Calu3 (cell line): Measurements from ENCODE around the gene RPH3AL. TPM values are rescaled to one million over a fixed set of nuclear protein-coding genes. Genes with fewer than 3 reads are reported as not detected.
"Not testable (repeated sequence)": the region's sequence is repeated elsewhere in the genome, so short reads cannot be mapped to it uniquely, and the experiment has no call there.

Source experiments
- BruUV-seq: library from RNA; stranded (reverse); fragments of 400-500 nt; replicated peaks from 2 replicates; lab custom pipeline; 2021; lab: Mats Ljungman, UMichigan
- CTCF ChIA-PET: fragments of 300-600 bp; sonication (Branson Sonifier 250); formaldehyde crosslinking; loops from one replicate; lab custom pipeline; 2022; ENCODE audit warnings: antibody characterized with exemption; lab: Charles Lee
- DNase-seq: peaks from one replicate; pipeline ENCODE4 v3.0.0; 2022
- H3K27ac Mint-ChIP-seq: one replicate; pipeline ENCODE4 v1.8.0; 2022; ENCODE audit warnings: mixed read lengths; ENCODE audit not compliant: unreplicated experiment
- H3K27me3 Mint-ChIP-seq: one replicate; pipeline ENCODE4 v1.8.0; 2022; ENCODE audit warnings: mixed read lengths; ENCODE audit not compliant: unreplicated experiment
- H3K36me3 Mint-ChIP-seq: one replicate; pipeline ENCODE4 v1.8.0; 2022; ENCODE audit warnings: mild to moderate bottlenecking, moderate library complexity, mixed read lengths; ENCODE audit not compliant: insufficient read depth, unreplicated experiment
- H3K4me1 Mint-ChIP-seq: one replicate; pipeline ENCODE4 v1.8.0; 2022; ENCODE audit warnings: mild to moderate bottlenecking, low read depth, mixed read lengths; ENCODE audit not compliant: unreplicated experiment
- H3K4me3 Mint-ChIP-seq: one replicate; pipeline ENCODE4 v1.8.0; 2022; ENCODE audit warnings: mild to moderate bottlenecking, low read depth, moderate library complexity, mixed read lengths; ENCODE audit not compliant: unreplicated experiment
- H3K9me3 Mint-ChIP-seq: one replicate; pipeline ENCODE4 v1.8.0; 2022; ENCODE audit warnings: low read depth, mixed read lengths; ENCODE audit not compliant: unreplicated experiment
- intact Hi-C: fragments of 100-400 bp; cut with micrococcal nuclease; formaldehyde crosslinking; loops from one replicate; pipeline ENCODE4 v1.10.0; 2022; ENCODE audit not compliant: unreplicated experiment
- total RNA-seq: library from RNA; stranded (reverse); gene quantifications from 2 replicates; pipeline ENCODE4 v1.2.3, GENCODE V29; 2022
- TF ChIP-seq, protein P1 (sequence below): fragments of 200-600 bp; IDR thresholded peaks from one replicate; pipeline ENCODE4 v1.8.0; 2022; ENCODE audit warnings: antibody characterized with exemption; ENCODE audit not compliant: unreplicated experiment

Gene RPH3AL
- total RNA-seq, 1 experiment from 2014 or later, result 14.1 TPM

GRCh38 chr17:218432-219110, 134.0 kb downstream of the RPH3AL start:
- Mint-ChIP-seq H3K4me1 (no peaks in the 10 kb centered on the region), H3K36me3 (no peaks in the 10 kb centered on the region), H3K4me3 (no peak overlapping the region), H3K27me3 (no peaks in the 10 kb centered on the region), H3K9me3 (no peaks in the 10 kb centered on the region), H3K27ac (no peak overlapping the region)
- CTCF ChIA-PET, result no interaction called here
- DNase-seq, result no peak
- BruUV-seq, result no TSS peak
- TF ChIP-seq, protein P1, sequence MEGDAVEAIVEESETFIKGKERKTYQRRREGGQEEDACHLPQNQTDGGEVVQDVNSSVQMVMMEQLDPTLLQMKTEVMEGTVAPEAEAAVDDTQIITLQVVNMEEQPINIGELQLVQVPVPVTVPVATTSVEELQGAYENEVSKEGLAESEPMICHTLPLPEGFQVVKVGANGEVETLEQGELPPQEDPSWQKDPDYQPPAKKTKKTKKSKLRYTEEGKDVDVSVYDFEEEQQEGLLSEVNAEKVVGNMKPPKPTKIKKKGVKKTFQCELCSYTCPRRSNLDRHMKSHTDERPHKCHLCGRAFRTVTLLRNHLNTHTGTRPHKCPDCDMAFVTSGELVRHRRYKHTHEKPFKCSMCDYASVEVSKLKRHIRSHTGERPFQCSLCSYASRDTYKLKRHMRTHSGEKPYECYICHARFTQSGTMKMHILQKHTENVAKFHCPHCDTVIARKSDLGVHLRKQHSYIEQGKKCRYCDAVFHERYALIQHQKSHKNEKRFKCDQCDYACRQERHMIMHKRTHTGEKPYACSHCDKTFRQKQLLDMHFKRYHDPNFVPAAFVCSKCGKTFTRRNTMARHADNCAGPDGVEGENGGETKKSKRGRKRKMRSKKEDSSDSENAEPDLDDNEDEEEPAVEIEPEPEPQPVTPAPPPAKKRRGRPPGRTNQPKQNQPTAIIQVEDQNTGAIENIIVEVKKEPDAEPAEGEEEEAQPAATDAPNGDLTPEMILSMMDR, result no peak
- intact Hi-C loops, result no loop called here

- Mint-ChIP-seq H3K4me3 (no peak overlapping the region), H3K36me3 (no peaks in the 10 kb centered on the region), H3K9me3 (no peaks in the 10 kb centered on the region), H3K27me3 (no peaks in the 10 kb centered on the region), H3K27ac (no peak overlapping the region), H3K4me1 (no peaks in the 10 kb centered on the region)
- DNase-seq, result no peak
- TF ChIP-seq, protein P1, result no peak
- intact Hi-C loops, result no loop called here
- CTCF ChIA-PET, result no interaction called here
- BruUV-seq, result no TSS peak
Observed at GRCh38 chr17:216625-217024, 136.0 kb downstream of the RPH3AL start.

DNA sequence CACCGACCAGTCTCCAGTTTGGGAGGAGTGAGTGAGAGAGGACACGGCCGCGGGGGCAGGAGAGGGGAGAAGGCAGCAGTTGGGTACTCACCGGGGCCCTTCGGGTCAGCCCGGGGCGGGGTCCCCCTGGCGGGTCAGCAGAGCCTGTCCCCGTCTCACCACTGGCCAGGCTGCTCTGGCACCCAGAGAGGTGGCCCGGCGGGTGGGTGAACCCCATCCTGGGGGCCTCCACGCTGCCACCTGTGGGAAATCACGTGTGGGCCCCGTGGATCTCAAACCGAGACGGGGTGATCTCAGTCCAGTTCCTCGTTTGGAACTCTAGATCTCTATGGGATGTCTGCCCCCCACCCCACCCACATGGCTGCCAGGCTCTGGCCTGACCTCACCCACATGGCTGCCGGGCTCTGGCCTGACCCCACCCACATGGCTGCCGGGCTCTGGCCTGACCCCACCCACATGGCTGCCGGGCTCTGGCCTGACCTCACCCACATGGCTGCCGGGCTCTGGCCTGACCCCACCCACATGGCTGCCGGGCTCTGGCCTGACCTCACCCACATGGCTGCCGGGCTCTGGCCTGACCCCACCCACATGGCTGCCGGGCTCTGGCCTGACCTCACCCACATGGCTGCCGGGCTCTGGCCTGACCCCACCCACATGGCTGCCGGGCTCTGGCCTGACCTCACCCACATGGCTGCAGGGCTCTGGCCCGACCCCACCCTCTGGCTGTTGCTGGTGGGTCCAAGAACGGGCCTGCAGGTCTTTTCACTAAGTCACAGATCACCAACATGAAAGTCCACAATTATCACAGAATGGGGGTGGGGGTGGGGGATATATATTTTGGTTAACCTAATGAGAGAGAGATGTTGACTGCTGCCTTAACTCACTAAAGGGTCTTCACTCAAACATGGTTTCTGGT, 136.8 kb downstream of the RPH3AL start:
- H3K27ac Mint-ChIP-seq, BruUV-seq, H3K9me3 Mint-ChIP-seq, DNase-seq, H3K27me3 Mint-ChIP-seq, intact Hi-C loops, H3K36me3 Mint-ChIP-seq, CTCF ChIA-PET, H3K4me3 Mint-ChIP-seq, H3K4me1 Mint-ChIP-seq: not testable (repeated sequence)

- DNase-seq, result no peak
- TF ChIP-seq, protein P1, result no peak
- no TSS peak for BruUV-seq
- intact Hi-C loops, result no loop called here
- Mint-ChIP-seq H3K27ac (no peak overlapping the region), H3K36me3 (no peaks in the 10 kb centered on the region), H3K4me3 (no peak overlapping the region), H3K27me3 (no peaks in the 10 kb centered on the region), H3K9me3 (no peaks in the 10 kb centered on the region), H3K4me1 (no peaks in the 10 kb centered on the region)
- CTCF ChIA-PET, result no interaction called here
Observed at GRCh38 chr17:214881-215331, 137.7 kb downstream of the RPH3AL start.
